K562 treated with DMSO at 1 percent for 4 hours (cell line): Measurements from ENCODE around the gene DUSP18. TPM values are rescaled to one million over a fixed set of nuclear protein-coding genes. Genes with fewer than 3 reads are reported as not detected.

ENCODE experiments used
- total RNA-seq: library from RNA; unstranded; fragments of 300-600 nt; gene quantifications from 2 replicates; pipeline ENCODE4 v1.2.3, GENCODE V29; 2022; ENCODE audit not compliant: insufficient read depth

DUSP18 gene
- total RNA-seq = 1.5 and 1.9 TPM in 2 replicates

GRCh38 chr22:30667494-30668385, at the start of gene DUSP18:
DUSP18 (minus strand) TSS chr22:30667875; CDS start chr22:30664003, 3,872 bp downstream.

DNA sequence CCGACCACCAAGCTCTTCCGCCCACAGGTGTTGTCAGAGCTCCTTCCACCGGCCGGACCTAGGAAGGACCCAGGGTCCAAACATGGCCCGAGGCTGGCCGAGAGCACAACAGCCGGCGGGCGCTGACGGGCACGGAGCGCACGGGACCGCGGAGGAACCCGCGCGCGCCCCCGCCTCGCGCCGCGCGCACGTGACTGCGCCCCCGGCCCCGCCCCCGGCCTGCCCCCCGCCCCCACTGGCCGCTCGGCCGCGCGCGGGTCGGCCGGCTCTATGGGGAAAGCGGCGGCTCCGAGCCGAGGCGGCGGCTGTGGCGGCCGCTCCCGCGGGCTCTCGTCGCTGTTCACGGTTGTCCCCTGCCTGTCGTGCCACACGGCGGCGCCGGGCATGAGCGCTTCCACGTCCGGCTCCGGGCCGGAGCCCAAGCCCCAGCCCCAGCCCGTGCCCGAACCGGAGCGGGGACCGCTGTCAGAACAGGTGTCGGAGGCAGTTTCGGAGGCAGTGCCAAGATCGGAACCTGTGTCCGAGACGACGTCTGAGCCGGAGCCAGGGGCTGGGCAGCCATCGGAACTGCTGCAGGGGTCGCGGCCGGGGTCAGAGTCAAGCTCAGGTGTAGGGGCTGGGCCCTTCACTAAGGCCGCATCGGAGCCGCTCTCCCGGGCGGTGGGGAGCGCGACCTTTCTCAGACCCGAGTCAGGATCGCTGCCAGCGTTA, 27.1 kb upstream of the DUSP18 start, which contains the start of gene OSBP2:
Gene OSBP2 (plus strand): TSS at position 235 of the 711 bp plus-strand sequence. CDS start 36 bp downstream, at position 271.

GRCh38 chr22:30635273-30636225, 32.1 kb downstream of the DUSP18 start, which contains the start of gene SLC35E4:
SLC35E4 (plus strand) TSS chr22:30635781; CDS start chr22:30636451, 670 bp downstream.

Other genes with a start within 250 kb of the DUSP18 start
- 30.3 and 32.4 TPM in 2 replicates for gene MTFP1, start 242.1 kb downstream of the DUSP18 start, total RNA-seq
- gene SEC14L3, start 195.9 kb downstream of the DUSP18 start, total RNA-seq = not detected in 2 replicates
- gene SEC14L4, start 162.2 kb downstream of the DUSP18 start, total RNA-seq = not detected in 2 replicates
- 0.22 and 0.35 TPM in 2 replicates for gene SEC14L6, start 121.1 kb downstream of the DUSP18 start, total RNA-seq
- 4.2 and 6.0 TPM in 2 replicates for gene GAL3ST1, start 93.2 kb downstream of the DUSP18 start, total RNA-seq
- gene PES1, start 76.0 kb downstream of the DUSP18 start, total RNA-seq = 37.5 and 40.5 TPM in 2 replicates
- gene TCN2, start 60.7 kb downstream of the DUSP18 start, total RNA-seq = 4.8 and 4.9 TPM in 2 replicates
- 2.2 and 3.1 TPM in 2 replicates for gene SLC35E4, start 32.1 kb downstream of the DUSP18 start, total RNA-seq
- 15.2 and 16.8 TPM in 2 replicates for gene OSBP2, start 27.0 kb upstream of the DUSP18 start, total RNA-seq